KOPT-K1 (cell line): ENCODE data around the gene SRR.

ENCODE experiments used
- H3K27ac ChIP-seq: fragments of 200-600 bp; sonication (generic); 2 replicates; pipeline ENCODE4 v1.5.1; 2016; ENCODE audit warnings: antibody characterized with exemption, mild to moderate bottlenecking, low read depth, low read length; ENCODE audit not compliant: poor library complexity, severe bottlenecking
- H3K36me3 ChIP-seq: fragments of 200-600 bp; sonication (generic); 2 replicates; pipeline ENCODE4 v1.5.1; 2017; ENCODE audit warnings: antibody characterized with exemption, mild to moderate bottlenecking, low read length, moderate library complexity; ENCODE audit not compliant: insufficient read depth
- H3K9me3 ChIP-seq: fragments of 200-600 bp; sonication (generic); 2 replicates; pipeline ENCODE4 v1.5.1; 2017; ENCODE audit warnings: antibody characterized with exemption, low read length, mild to moderate bottlenecking; ENCODE audit not compliant: insufficient read depth, poor library complexity, severe bottlenecking

SRR gene

DNA sequence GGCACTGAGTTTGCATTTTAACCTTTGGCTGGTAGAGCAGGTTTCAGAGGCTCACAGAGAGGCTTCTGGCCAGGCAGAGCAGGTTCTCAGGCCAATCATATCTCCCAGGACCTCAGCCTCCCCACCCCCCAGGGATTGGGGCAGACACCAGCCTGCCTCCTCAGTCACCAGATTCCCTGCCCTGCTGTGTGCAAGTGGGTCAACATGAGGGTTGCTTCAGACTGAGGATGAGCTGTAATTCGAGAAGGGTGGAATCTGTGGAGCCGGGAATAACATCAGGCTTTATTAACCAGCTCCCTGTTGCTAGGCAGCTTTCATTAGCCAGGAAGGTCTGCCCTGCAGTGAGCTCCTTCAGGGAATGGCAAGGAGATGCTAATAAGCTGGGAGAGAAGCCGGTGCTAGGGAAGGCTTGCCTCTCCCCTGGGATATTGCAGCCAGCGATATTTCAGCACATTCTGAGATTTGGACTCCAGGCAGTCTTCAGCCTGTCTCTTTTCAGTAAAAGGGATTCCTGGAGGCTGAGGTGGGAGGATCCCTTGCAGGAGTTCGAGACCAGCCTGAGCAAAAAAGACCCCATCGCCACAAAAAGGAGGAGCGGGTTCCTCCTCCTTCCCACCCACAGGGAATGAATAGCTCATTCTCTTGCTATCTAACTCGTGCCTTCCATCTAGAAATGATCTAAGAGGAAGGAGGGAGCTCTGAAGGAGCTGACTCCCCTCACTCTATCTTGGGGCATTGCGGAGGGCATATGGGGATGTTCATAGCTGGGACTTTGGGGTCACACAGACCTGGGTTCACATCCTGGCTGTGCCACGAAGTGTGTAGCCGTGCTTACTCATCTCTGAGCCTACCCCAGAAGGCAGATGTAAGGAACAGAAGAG lies 44.3 kb downstream of the SRR start:
- peaks cover 40% of the 10 kb centered on the region for H3K36me3 ChIP-seq
- no peak overlapping the region for H3K27ac ChIP-seq
- H3K9me3 ChIP-seq: no peaks in the 10 kb centered on the region

- H3K36me3 ChIP-seq: peaks cover 12% of the 10 kb centered on the region; the same call in 1 of the 2 replicates
- H3K9me3 ChIP-seq: no peaks in the 10 kb centered on the region
- no peak overlapping the region for H3K27ac ChIP-seq
Measured at GRCh38 chr17:2351269-2351668, 47.5 kb downstream of the SRR start.

GRCh38 chr17:2354311-2354710 lies 50.6 kb downstream of the SRR start:
- Histone ChIP-seq H3K9me3 (no peaks in the 10 kb centered on the region), H3K27ac (no peak overlapping the region), H3K36me3 (no peaks in the 10 kb centered on the region; the same call in 1 of the 2 replicates)

DNA sequence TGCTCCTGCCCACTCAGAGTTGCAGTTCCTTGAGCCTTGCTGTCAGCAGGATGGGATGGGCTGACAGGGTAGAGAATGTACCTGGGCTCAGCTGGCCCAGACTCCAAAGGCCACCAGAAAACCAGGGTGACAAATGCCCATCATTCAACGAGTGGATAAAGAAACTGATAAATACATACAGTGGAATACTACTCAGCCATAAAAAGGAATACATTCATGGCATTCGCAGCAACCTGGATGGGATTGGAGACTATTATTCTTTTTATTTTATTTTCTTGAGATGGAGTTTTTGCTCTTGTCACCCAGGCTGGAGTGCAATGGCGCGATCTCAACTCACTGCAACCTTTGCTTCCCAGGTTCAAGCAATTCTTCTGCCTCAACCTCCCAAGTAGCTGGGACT lies 53.5 kb downstream of the SRR start:
- no peaks in the 10 kb centered on the region; the same call in 1 of the 2 replicates for H3K36me3 ChIP-seq
- no peak overlapping the region for H3K27ac ChIP-seq
- H3K9me3 ChIP-seq: no peaks in the 10 kb centered on the region

GRCh38 chr17:2357931-2358434 lies 54.2 kb downstream of the SRR start:
- Histone ChIP-seq H3K9me3 (no peaks in the 10 kb centered on the region), H3K36me3 (peaks cover 7% of the 10 kb centered on the region; the same call in 1 of the 2 replicates), H3K27ac (no peak overlapping the region)

DNA sequence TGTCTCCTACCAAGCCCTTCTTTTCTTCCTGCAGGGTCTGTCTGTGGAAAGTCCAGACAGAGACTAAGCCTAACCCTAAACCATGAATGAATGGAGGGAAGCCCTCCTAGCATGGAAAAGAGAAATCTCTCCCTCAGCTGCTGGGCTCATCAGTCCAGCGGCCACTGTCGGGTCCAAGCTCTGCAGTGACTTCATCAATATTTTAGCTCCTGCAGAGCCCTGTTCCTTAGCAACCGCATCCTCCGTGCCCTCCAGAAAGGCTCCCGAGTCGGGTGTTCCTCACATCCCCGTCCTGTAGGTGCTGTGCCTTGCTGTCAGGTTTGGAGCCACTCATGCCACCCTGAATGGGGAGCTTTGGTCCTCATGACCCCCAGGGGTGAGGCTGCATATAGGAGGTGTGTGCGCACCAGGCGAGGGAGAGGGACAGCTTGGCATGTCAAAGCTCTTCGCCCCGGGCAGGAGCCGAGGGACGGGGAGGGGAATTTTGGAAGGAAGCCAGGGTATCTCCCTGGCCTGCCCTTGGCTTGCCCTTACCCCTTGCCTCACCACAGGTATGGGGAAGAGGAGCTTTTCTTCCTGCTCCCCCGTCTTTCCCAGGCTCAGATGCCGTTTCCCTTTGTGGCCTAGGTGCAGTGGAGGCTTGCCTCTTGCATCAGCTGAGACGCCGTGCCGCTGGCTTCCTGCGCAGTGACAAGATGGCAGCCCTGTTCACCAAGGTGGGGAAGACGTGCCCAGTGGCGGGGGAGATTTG lies 57.4 kb downstream of the SRR start:
- no peak overlapping the region for H3K27ac ChIP-seq
- H3K9me3 ChIP-seq: no peaks in the 10 kb centered on the region
- H3K36me3 ChIP-seq: peaks cover 36% of the 10 kb centered on the region; the same call in 1 of the 2 replicates

GRCh38 chr17:2362016-2362415 lies 58.3 kb downstream of the SRR start:
- H3K27ac ChIP-seq: no peak overlapping the region
- H3K36me3 ChIP-seq: peaks cover 42% of the 10 kb centered on the region; the same call in 1 of the 2 replicates
- H3K9me3 ChIP-seq: no peaks in the 10 kb centered on the region

- Histone ChIP-seq H3K36me3 (peaks cover 44% of the 10 kb centered on the region; the same call in 1 of the 2 replicates), H3K9me3 (no peaks in the 10 kb centered on the region), H3K27ac (no peak overlapping the region)
Measured at GRCh38 chr17:2362416-2362815, 58.7 kb downstream of the SRR start.

GRCh38 chr17:2362881-2363280 lies 59.1 kb downstream of the SRR start:
- Histone ChIP-seq H3K27ac (no peak overlapping the region), H3K9me3 (no peaks in the 10 kb centered on the region), H3K36me3 (peaks cover 48% of the 10 kb centered on the region; the same call in 1 of the 2 replicates)

GRCh38 chr17:2363318-2363717 lies 59.6 kb downstream of the SRR start:
- H3K27ac ChIP-seq: no peak overlapping the region
- peaks cover 48% of the 10 kb centered on the region; the same call in 1 of the 2 replicates for H3K36me3 ChIP-seq
- no peaks in the 10 kb centered on the region for H3K9me3 ChIP-seq

DNA sequence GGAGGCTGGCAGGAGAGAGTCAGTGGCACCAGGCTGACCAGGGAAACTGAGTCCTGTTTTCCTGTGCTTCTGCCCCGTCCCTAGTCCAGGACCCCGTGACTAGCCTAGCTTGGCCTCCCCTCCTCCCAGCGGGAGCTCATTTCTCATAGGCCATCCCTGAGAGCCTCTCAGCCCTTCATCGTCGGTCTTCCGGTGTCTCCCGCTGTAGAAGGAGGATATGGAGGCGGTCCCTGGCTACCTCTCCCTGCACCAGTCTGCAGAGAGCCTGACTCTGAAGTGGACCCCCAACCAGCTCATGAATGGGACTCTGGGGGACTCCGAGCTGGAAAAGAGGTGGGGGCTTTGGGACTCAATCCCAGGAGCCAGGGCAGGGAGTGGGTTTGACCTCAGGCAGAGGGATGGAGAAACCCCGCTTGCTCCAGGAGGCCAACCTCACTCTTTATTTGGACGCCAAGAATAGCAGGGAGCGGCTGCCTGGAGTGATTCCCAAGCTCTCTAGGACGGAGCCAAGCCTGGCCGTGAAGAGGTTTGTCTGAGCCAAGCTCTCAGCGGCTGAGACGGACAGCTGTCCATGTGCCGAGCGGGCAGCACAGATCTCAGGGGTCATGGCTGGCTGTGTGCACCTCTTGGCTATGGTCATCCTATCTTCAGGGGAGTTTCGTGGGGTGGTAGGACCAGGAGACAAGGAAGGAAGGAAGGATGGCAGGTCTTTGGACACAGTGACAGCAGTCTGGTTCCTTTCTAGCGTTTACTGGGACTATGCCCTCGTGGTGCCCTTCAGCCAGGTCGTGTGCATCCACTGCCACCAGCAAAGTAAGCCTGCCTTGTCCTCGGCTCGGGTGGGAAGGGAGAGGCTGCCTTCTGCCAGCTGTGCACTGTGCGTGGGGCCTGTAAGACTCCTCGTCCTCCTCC lies 60.4 kb downstream of the SRR start:
- H3K27ac ChIP-seq: no peak overlapping the region
- H3K9me3 ChIP-seq: no peaks in the 10 kb centered on the region
- H3K36me3 ChIP-seq: peaks cover 48% of the 10 kb centered on the region; the same call in 1 of the 2 replicates

- peaks cover 48% of the 10 kb centered on the region; the same call in 1 of the 2 replicates for H3K36me3 ChIP-seq
- no peak overlapping the region for H3K27ac ChIP-seq
Measured at GRCh38 chr17:2364763-2365116, 61.0 kb downstream of the SRR start.

DNA sequence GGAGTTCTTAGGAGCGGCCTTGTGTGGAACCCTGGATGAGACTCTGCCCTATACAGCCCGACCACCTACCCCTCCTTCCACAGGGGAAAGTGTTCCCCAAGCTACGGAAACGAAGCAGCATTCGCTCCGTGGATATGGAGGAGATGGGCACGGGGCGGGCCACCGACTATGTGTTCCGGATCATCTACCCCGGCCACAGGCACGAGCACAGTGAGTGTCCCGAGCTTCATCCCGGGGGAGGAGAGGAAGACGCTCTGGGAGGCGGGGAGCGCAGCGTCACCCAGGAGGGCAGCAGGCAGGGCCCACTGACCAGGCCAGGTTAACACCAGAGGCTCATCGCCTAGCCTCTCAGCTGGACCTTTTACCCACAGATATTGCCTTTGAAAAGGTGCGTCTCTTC lies 61.4 kb downstream of the SRR start:
- Histone ChIP-seq H3K9me3 (no peaks in the 10 kb centered on the region), H3K27ac (no peak overlapping the region), H3K36me3 (peaks cover 51% of the 10 kb centered on the region; the same call in 1 of the 2 replicates)

More at GRCh38 chr17:2364763-2365116, 61.0 kb downstream of the SRR start:
- H3K9me3 ChIP-seq: no peaks in the 10 kb centered on the region

DNA sequence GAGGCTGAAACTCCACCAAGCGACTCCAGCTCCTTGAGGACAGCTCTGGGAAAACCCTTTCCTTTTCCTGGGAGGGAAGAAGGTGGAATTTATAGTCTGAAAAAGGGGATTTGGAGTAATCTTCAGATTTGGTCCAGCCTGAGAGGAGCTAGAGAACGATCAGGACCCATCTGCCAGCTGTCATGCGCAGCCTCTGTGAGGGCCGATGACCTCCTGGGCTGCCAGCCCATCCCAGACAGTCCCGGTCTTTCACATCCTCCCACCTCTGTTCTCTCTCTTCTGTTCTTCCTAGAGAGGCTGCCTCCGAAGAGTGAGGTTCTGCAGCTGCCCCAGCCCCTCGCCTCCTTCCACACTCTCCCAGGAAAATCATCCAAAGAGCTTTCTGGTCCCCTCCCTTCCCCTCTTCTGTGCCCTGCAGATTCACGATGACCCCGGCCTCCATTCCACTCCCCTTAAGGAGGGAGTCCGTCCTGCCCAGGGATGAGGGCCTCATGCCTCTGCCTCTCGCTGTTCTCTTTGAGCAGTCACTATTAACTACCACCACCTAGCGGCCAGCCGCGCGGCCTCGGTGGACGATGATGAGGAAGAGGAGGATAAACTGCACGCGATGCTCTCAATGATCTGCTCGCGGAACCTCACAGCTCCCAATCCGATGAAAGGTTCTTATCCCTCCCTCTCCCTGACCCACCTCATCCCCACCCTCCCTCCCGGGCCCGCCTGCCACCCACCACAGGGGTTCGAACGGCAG lies 63.2 kb downstream of the SRR start:
- Histone ChIP-seq H3K36me3 (peaks cover 69% of the 10 kb centered on the region; the same call in 1 of the 2 replicates), H3K27ac (no peak overlapping the region), H3K9me3 (no peaks in the 10 kb centered on the region)
